Tibial nerve (tissue), 4 donors: ENCODE data around the gene IL1RAPL2.

Source experiments
- EP300 ChIP-seq, 2 donors: sonication (generic); formaldehyde crosslinking; IDR thresholded peaks; one replicate each; pipeline ENCODE4 v1.6.1; 2017; ENCODE audit warnings: antibody characterized with exemption in 2 of 2, mild to moderate bottlenecking in 1 of 2
- POLR2A ChIP-seq, 2 donors: fragments of 450-650 bp; IDR thresholded peaks; one replicate each; pipeline ENCODE4 v1.6.1; 2017; ENCODE audit warnings: antibody characterized with exemption in 2 of 2, mild to moderate bottlenecking in 2 of 2, moderate library complexity in 2 of 2
- TF ChIP-seq, protein P1 (sequence below), 5 experiments: fragments of 200-600 bp in 3 of 5; fragments of 450-650 bp in 2 of 5; sonication (generic) in 3 of 5; IDR thresholded peaks; one replicate each; pipeline ENCODE4 v1.5.1; 2016 to 2019; ENCODE audit warnings: antibody characterized with exemption in 5 of 5, mild to moderate bottlenecking in 3 of 5, moderate library complexity in 2 of 5

GRCh38 chrX:104961926-104962325 is 395.9 kb downstream of the IL1RAPL2 start:
- TF ChIP-seq, protein P1, sequence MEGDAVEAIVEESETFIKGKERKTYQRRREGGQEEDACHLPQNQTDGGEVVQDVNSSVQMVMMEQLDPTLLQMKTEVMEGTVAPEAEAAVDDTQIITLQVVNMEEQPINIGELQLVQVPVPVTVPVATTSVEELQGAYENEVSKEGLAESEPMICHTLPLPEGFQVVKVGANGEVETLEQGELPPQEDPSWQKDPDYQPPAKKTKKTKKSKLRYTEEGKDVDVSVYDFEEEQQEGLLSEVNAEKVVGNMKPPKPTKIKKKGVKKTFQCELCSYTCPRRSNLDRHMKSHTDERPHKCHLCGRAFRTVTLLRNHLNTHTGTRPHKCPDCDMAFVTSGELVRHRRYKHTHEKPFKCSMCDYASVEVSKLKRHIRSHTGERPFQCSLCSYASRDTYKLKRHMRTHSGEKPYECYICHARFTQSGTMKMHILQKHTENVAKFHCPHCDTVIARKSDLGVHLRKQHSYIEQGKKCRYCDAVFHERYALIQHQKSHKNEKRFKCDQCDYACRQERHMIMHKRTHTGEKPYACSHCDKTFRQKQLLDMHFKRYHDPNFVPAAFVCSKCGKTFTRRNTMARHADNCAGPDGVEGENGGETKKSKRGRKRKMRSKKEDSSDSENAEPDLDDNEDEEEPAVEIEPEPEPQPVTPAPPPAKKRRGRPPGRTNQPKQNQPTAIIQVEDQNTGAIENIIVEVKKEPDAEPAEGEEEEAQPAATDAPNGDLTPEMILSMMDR (IDR thresholded peaks at IDR 0.05) = no peak
- TF ChIP-seq EP300 (IDR thresholded peaks at IDR 0.05) (no peak), POLR2A (IDR thresholded peaks at IDR 0.05) (no peak)
